ENCODE results near the gene PRRT2.

GRCh38 chr16:29848420-29849297 lies 36.7 kb downstream of the PRRT2 start:
- peak; percentile 35 to 57 for TF ChIP-seq POLR2AphosphoS5 (IDR thresholded peaks at IDR 0.05)
- TF ChIP-seq, protein P1, sequence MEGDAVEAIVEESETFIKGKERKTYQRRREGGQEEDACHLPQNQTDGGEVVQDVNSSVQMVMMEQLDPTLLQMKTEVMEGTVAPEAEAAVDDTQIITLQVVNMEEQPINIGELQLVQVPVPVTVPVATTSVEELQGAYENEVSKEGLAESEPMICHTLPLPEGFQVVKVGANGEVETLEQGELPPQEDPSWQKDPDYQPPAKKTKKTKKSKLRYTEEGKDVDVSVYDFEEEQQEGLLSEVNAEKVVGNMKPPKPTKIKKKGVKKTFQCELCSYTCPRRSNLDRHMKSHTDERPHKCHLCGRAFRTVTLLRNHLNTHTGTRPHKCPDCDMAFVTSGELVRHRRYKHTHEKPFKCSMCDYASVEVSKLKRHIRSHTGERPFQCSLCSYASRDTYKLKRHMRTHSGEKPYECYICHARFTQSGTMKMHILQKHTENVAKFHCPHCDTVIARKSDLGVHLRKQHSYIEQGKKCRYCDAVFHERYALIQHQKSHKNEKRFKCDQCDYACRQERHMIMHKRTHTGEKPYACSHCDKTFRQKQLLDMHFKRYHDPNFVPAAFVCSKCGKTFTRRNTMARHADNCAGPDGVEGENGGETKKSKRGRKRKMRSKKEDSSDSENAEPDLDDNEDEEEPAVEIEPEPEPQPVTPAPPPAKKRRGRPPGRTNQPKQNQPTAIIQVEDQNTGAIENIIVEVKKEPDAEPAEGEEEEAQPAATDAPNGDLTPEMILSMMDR (IDR thresholded peaks at IDR 0.05) = peak in 2 of 3 experiments; percentile 79
- no peak for TF ChIP-seq POLR2A (IDR thresholded peaks at IDR 0.05; ENCODE audit: low read depth)
